OCI-M2 (cell line): Measurements from ENCODE around the gene PER2.

Source experiments
- DNase-seq: peaks from one replicate; lab custom pipeline; 2025; ENCODE audit not compliant: unreplicated experiment; lab: John Stamatoyannopoulos, UW

Gene PER2

GRCh38 chr2:238251986-238252385 is 36.4 kb downstream of the PER2 start:
- DNase-seq = no peak

GRCh38 chr2:238251331-238251730 is 37.1 kb downstream of the PER2 start:
- DNase-seq = no peak

GRCh38 chr2:238250896-238251295 is 37.5 kb downstream of the PER2 start:
- no peak for DNase-seq

GRCh38 chr2:238247841-238248453 is 40.5 kb downstream of the PER2 start:
- no peak for DNase-seq

GRCh38 chr2:238247002-238247822 is 41.2 kb downstream of the PER2 start:
- DNase-seq = no peak

GRCh38 chr2:238244151-238244550 is 44.3 kb downstream of the PER2 start:
- no peak for DNase-seq

GRCh38 chr2:238243496-238244076 is 44.8 kb downstream of the PER2 start:
- DNase-seq = no peak

- DNase-seq = no peak
Observed at GRCh38 chr2:238242731-238243495, 45.5 kb downstream of the PER2 start.

- DNase-seq = no peak
Observed at GRCh38 chr2:238241970-238242369, 46.4 kb downstream of the PER2 start.

- DNase-seq = no peak
Observed at GRCh38 chr2:238240757-238241711, 47.4 kb downstream of the PER2 start.

- DNase-seq = no peak
Observed at GRCh38 chr2:238239863-238240756, 48.3 kb downstream of the PER2 start, which contains the start of gene HES6. HES6 (minus strand) TSS chr2:238240038; CDS start chr2:238239905, 133 bp downstream.

- DNase-seq = no peak
Observed at GRCh38 chr2:238239543-238239862, 48.9 kb downstream of the PER2 start.

- no peak for DNase-seq
Observed at GRCh38 chr2:238238766-238239542, 49.5 kb downstream of the PER2 start.

- no peak for DNase-seq
Observed at GRCh38 chr2:238238311-238238765, 50.1 kb downstream of the PER2 start.

- DNase-seq = no peak
Observed at GRCh38 chr2:238237431-238238135, 50.8 kb downstream of the PER2 start.

- DNase-seq = no peak
Observed at GRCh38 chr2:238236571-238236970, 51.8 kb downstream of the PER2 start.

- no peak for DNase-seq
Observed at GRCh38 chr2:238235856-238236255, 52.6 kb downstream of the PER2 start.

GRCh38 chr2:238235331-238235732 is 53.1 kb downstream of the PER2 start:
- no peak for DNase-seq
